GM18951 (cell line): ENCODE results near the gene FBXO2.

Experiments
- POLR2A ChIP-seq: IDR thresholded peaks from 4 replicates; pipeline ENCODE4 v1.6.1; 2011; ENCODE audit warnings: mild to moderate bottlenecking; ENCODE audit not compliant: insufficient read length, insufficient read depth; ENCODE audit errors: extremely low read depth
- in situ Hi-C: fragments of 300-500 bp; cut with MboI; formaldehyde crosslinking; loops from one replicate; pipeline ENCODE4 v1.12.0; 2022; ENCODE audit warnings: low sequenced_read_pairs, mixed read lengths, inconsistent platforms; ENCODE audit not compliant: unreplicated experiment

The FBXO2 gene

GRCh38 chr1:11654939-11655808 lies 945 bp upstream of the FBXO2 start:
- in situ Hi-C loops, result no loop called here
- TF ChIP-seq POLR2A, result no peak

GRCh38 chr1:11653861-11654136 lies 430 bp downstream of the FBXO2 start:
- in situ Hi-C loops, result no loop called here
- TF ChIP-seq POLR2A, result no peak

- no peak for TF ChIP-seq POLR2A
- in situ Hi-C loops, result no loop called here
Measured at GRCh38 chr1:11653101-11653860, 948 bp downstream of the FBXO2 start.

GRCh38 chr1:11652203-11652780 lies 1.9 kb downstream of the FBXO2 start:
- no peak for TF ChIP-seq POLR2A
- in situ Hi-C loops, result no loop called here

GRCh38 chr1:11651017-11651416 lies 3.2 kb downstream of the FBXO2 start:
- in situ Hi-C loops, result no loop called here
- TF ChIP-seq POLR2A, result no peak

- in situ Hi-C loops, result no loop called here
- TF ChIP-seq POLR2A, result no peak
Measured at GRCh38 chr1:11650331-11650991, 3.8 kb downstream of the FBXO2 start.

GRCh38 chr1:11649624-11650330 lies 4.5 kb downstream of the FBXO2 start:
- in situ Hi-C loops, result no loop called here
- no peak for TF ChIP-seq POLR2A

- no peak for TF ChIP-seq POLR2A
- in situ Hi-C loops, result no loop called here
Measured at GRCh38 chr1:11649237-11649623, 5.0 kb downstream of the FBXO2 start.

GRCh38 chr1:11648732-11649158 lies 5.5 kb downstream of the FBXO2 start:
- in situ Hi-C loops, result no loop called here

GRCh38 chr1:11648039-11648438 lies 6.2 kb downstream of the FBXO2 start:
- in situ Hi-C loops, result no loop called here

More at GRCh38 chr1:11648732-11649158, 5.5 kb downstream of the FBXO2 start:
- TF ChIP-seq POLR2A, result no peak

GRCh38 chr1:11647333-11647732 lies 6.9 kb downstream of the FBXO2 start:
- in situ Hi-C loops, result no loop called here
- no peak for TF ChIP-seq POLR2A

More at GRCh38 chr1:11648039-11648438, 6.2 kb downstream of the FBXO2 start:
- TF ChIP-seq POLR2A, result no peak

- no peak for TF ChIP-seq POLR2A
- in situ Hi-C loops, result no loop called here
Measured at GRCh38 chr1:11646317-11646716, 7.9 kb downstream of the FBXO2 start.

- in situ Hi-C loops, result no loop called here
Measured at GRCh38 chr1:11645670-11646265, 8.5 kb downstream of the FBXO2 start.

More at GRCh38 chr1:11645670-11646265, 8.5 kb downstream of the FBXO2 start:
- no peak for TF ChIP-seq POLR2A
